ENCODE data around the gene CMSS1. TPM values are rescaled to one million over a fixed set of nuclear protein-coding genes. Genes with fewer than 3 reads are reported as not detected.

CMSS1 gene
- total RNA-seq, 1 experiment from 2014 or later = 64.1 TPM

DNA sequence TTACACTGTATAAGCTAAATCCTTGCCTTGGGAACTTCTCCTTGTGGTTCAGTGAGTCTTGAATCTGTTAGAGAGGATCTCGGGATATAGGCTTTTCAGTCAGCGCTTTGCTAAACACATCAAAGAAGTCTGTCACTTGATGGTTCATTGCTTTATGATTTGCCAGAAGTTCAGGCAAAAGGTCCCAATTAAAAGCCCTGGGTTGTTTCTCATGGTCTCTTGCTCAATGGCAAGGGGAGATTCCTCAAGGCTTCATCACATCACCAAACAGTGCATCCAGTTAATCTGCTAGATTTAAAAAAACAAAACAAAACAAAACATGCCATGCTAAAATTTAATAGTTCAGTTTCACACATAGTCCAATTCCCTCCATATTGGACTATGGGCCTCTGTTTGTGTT is 181.9 kb downstream of the CMSS1 start:
- CTCF ChIA-PET = no interaction called here
- H3K79me2 ChIP-seq (ENCODE audit: insufficient read depth, low read length) = no peaks in the 10 kb centered on the region
- no TSS peak for BruUV-seq (replicated peaks)
- no peak overlapping the region for H3K4me2 ChIP-seq (ENCODE audit: low read length)
- ATAC-seq (no peak), DNase-seq (ENCODE audit: low read depth, low spot score) (no peak)
- no peak overlapping the region for H2AFZ ChIP-seq (ENCODE audit: low read depth, low read length, poor library complexity, severe bottlenecking)
- intact Hi-C loops (cut with micrococcal nuclease) = no loop called here
- RAD21 ChIA-PET (ENCODE audit: low non-redundant PET in 1 of 2, low total read pairs in 2 of 2, uncharacterized antibody in 2 of 2, unreplicated experiment in 2 of 2) = no interaction called here
- POLR2A ChIA-PET = no interaction called here
- no peaks in the 10 kb centered on the region for H3K27me3 ChIP-seq (ENCODE audit: insufficient read depth, low read length)
- no peak overlapping the region for H3K27ac ChIP-seq (ENCODE audit: low read depth, low read length)
- H3K36me3 ChIP-seq (ENCODE audit: control insufficient read depth in 1 of 2, insufficient read depth in 2 of 2, low read length in 2 of 2) = no peaks in the 10 kb centered on the region
- H4K20me1 ChIP-seq (ENCODE audit: insufficient read depth) = no peaks in the 10 kb centered on the region
- H3K9ac ChIP-seq (ENCODE audit: low read length) = no peak overlapping the region
- TF ChIP-seq, protein P1, sequence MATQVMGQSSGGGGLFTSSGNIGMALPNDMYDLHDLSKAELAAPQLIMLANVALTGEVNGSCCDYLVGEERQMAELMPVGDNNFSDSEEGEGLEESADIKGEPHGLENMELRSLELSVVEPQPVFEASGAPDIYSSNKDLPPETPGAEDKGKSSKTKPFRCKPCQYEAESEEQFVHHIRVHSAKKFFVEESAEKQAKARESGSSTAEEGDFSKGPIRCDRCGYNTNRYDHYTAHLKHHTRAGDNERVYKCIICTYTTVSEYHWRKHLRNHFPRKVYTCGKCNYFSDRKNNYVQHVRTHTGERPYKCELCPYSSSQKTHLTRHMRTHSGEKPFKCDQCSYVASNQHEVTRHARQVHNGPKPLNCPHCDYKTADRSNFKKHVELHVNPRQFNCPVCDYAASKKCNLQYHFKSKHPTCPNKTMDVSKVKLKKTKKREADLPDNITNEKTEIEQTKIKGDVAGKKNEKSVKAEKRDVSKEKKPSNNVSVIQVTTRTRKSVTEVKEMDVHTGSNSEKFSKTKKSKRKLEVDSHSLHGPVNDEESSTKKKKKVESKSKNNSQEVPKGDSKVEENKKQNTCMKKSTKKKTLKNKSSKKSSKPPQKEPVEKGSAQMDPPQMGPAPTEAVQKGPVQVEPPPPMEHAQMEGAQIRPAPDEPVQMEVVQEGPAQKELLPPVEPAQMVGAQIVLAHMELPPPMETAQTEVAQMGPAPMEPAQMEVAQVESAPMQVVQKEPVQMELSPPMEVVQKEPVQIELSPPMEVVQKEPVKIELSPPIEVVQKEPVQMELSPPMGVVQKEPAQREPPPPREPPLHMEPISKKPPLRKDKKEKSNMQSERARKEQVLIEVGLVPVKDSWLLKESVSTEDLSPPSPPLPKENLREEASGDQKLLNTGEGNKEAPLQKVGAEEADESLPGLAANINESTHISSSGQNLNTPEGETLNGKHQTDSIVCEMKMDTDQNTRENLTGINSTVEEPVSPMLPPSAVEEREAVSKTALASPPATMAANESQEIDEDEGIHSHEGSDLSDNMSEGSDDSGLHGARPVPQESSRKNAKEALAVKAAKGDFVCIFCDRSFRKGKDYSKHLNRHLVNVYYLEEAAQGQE (IDR thresholded peaks at IDR 0.05; ENCODE audit: low read depth) = no peak
- TF ChIP-seq, protein P2, sequence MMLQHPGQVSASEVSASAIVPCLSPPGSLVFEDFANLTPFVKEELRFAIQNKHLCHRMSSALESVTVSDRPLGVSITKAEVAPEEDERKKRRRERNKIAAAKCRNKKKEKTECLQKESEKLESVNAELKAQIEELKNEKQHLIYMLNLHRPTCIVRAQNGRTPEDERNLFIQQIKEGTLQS (IDR thresholded peaks at IDR 0.05) = no peak
- no peak for TF ChIP-seq EGR1 (IDR thresholded peaks at IDR 0.05; ENCODE audit: low read depth)
- TF ChIP-seq YY1 (IDR thresholded peaks at IDR 0.05; ENCODE audit: extremely low read depth, insufficient replicate concordance, low read depth, low read length) = no peak
- no peak for TF ChIP-seq ZNF274 (IDR thresholded peaks at IDR 0.05; ENCODE audit: low read depth, low read length)
- TF ChIP-seq CBX3 (IDR thresholded peaks at IDR 0.05; ENCODE audit: low read depth) = no peak
- TF ChIP-seq ZFX (IDR thresholded peaks at IDR 0.05) = no peak
- no peak for TF ChIP-seq FOSL1 (IDR thresholded peaks at IDR 0.05; ENCODE audit: low read depth)
- TF ChIP-seq SP1 (IDR thresholded peaks at IDR 0.05; ENCODE audit: low read depth) = no peak
- no peak for TF ChIP-seq TCF7L2 (IDR thresholded peaks at IDR 0.05; ENCODE audit: borderline replicate concordance, extremely low read depth, insufficient read depth, insufficient read length)
- no peak for TF ChIP-seq CEBPB (IDR thresholded peaks at IDR 0.05; ENCODE audit: low read depth)
- no peak for TF ChIP-seq JUND (IDR thresholded peaks at IDR 0.05)
- TF ChIP-seq POLR2A (IDR thresholded peaks at IDR 0.05; ENCODE audit: borderline replicate concordance, extremely low read depth, insufficient read depth, insufficient read length) = no peak
- TF ChIP-seq SIN3A (IDR thresholded peaks at IDR 0.05; ENCODE audit: low read depth) = no peak
- H3K4me1 ChIP-seq (ENCODE audit: control insufficient read depth in 1 of 2, insufficient read depth in 2 of 2, low read length in 2 of 2) = peaks cover 10 to 23% of the 10 kb centered on the region in 2 experiments
- H3K9me2 ChIP-seq (ENCODE audit: insufficient read depth) = no peaks in the 10 kb centered on the region
- H3K9me3 ChIP-seq (ENCODE audit: control insufficient read depth in 1 of 2, insufficient read depth in 1 of 2, low read depth in 1 of 2, low read length in 2 of 2) = no peaks in the 10 kb centered on the region
- no peak overlapping the region for H3K4me3 ChIP-seq (replicated peaks in 1 of 2; ENCODE audit: low read depth in 1 of 2, low read length in 2 of 2)
